Epithelial cell of proximal tubule (primary cell): ENCODE results near the gene RPIA. TPM values are rescaled to one million over a fixed set of nuclear protein-coding genes. Genes with fewer than 3 reads are reported as not detected.
A peak's percentile ranks its signal among the peaks of the same experiment; 100 is the strongest.

Source experiments
- DNase-seq: peaks from one replicate; pipeline ENCODE4 v3.0.0-alpha.2; 2011; ENCODE audit warnings: low read depth
- H3K4me3 ChIP-seq: 2 replicates; pipeline ENCODE4 v1.5.1; 2011; ENCODE audit warnings: low read depth, mild to moderate bottlenecking, low read length
- total RNA-seq: library from RNA; depleted of rRNA; stranded (reverse); fragments of >200 nt; gene quantifications from 2 replicates; pipeline ENCODE4 v1.2.3, GENCODE V29; 2015
- TF ChIP-seq, protein P1 (sequence below): conservative IDR thresholded peaks from 2 replicates; pipeline ENCODE4 v1.5.1; 2012; ENCODE audit warnings: low read depth, mild to moderate bottlenecking, low read length

RPIA gene
- total RNA-seq, 1 donor from 2014 or later, result 8.0 TPM

DNA sequence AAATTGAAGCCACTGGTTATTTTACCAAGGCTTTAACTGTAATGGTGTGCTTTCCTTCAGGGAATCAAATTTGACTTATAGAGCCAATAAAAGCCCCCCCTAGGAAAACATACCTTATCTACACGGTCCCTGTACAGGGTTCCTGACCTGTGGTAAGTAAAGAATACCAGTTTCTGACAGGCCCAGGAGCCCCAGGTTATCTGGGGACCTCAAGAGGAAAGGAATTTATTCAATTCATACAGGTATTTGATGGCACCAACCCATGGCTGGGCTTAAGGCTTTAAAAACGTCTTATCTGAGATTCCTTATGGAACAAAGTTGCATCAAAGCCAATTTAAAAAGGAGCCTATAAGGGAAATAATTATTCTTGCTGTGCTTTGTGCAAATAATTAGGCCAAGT, 7.0 kb upstream of the RPIA start:
- DNase-seq, result no peak
- no peak overlapping the region for H3K4me3 ChIP-seq
- TF ChIP-seq, protein P1, sequence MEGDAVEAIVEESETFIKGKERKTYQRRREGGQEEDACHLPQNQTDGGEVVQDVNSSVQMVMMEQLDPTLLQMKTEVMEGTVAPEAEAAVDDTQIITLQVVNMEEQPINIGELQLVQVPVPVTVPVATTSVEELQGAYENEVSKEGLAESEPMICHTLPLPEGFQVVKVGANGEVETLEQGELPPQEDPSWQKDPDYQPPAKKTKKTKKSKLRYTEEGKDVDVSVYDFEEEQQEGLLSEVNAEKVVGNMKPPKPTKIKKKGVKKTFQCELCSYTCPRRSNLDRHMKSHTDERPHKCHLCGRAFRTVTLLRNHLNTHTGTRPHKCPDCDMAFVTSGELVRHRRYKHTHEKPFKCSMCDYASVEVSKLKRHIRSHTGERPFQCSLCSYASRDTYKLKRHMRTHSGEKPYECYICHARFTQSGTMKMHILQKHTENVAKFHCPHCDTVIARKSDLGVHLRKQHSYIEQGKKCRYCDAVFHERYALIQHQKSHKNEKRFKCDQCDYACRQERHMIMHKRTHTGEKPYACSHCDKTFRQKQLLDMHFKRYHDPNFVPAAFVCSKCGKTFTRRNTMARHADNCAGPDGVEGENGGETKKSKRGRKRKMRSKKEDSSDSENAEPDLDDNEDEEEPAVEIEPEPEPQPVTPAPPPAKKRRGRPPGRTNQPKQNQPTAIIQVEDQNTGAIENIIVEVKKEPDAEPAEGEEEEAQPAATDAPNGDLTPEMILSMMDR, result no peak

DNA sequence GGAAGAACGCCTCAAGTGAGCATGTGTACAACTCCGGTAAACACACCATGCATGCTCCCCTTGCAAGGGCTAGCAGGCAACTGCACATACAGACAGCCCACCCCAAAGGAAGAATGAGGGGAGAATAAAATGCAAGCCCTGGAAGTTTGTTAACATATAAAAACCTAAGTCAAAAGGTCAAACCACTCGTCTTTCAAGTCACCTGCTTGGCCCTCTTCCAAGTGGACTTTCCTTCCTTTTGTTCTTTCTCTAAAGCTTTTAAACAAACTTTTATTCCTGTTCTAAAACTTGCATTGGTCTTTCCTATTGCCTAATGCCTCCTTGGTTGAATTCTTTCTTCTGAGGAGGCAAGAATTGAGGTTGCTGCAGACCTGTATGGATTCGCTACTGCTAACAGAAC, 5.2 kb upstream of the RPIA start:
- TF ChIP-seq, protein P1, result no peak
- DNase-seq, result no peak

GRCh38 chr2:88687384-88687783, 4.1 kb upstream of the RPIA start:
- no peak for DNase-seq
- TF ChIP-seq, protein P1, result no peak
- H3K4me3 ChIP-seq, result no peak overlapping the region

More for the DNA sequence above, 5.2 kb upstream of the RPIA start:
- no peak overlapping the region for H3K4me3 ChIP-seq

DNA sequence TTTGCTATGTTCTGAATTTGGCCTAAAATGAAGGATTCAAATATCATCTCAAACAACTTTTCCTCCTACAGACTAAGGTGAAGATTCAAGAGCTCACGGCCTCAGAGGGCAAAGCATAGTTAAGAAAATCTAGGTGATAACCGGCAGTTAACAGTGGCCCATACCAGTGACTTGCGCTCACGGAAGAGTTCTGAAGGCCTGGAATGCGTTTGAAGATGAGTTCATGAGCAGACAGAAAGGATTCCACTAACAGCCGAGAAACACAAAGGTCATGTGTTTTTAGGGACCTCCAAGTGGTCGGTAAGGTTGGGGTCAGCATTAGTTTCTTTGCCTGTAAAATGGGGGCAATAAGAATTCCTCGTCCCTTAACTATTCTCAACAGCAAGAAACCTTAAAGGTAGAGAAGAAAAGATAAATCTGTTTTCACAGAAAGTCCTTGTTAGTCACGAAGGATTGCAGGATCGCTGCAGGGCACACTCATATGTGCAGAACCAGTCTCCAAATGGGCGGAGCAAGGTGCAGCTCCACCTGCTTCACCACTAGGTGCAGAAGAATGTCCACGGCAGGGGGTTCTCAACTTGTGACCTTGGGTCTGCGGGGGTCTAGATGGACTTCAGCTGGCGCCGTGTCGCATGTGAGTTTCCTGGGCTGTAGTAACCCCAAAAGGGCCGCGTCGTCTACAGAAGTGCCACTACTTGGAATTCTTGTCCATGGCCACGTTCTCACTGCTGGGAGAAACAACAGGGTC, 708 bp upstream of the RPIA start:
- TF ChIP-seq, protein P1, result peak; percentile 34
- DNase-seq, result no peak
- peak overlapping the region; percentile 69 for H3K4me3 ChIP-seq

GRCh38 chr2:88692187-88692586, 714 bp downstream of the RPIA start:
- DNase-seq, result no peak
- peak overlapping the region; percentile 69 for H3K4me3 ChIP-seq
- TF ChIP-seq, protein P1, result no peak

DNA sequence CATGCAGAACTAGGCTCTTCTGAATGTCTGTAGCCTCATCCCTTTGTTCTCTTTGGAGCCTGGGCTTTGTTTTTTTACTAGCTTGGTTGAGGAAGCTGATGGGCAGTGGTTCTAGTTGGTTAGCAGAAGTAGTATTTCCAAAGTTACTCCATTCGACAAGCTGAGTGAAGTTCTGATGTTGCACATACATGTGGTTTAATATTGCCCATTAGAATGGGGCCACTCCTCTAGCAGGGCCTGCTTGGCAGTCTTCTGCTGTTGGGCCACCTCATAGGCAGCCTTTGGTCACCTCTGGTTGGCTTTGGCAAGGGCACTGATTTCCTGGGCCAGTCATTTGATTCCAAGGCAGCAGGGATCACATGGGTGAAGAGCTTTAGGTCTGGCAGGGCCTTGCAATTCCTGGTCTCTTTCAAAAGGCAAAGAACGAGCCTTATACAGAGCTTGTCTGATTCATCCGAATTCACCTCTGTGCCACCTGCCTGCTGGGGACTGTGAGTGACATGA, 2.5 kb downstream of the RPIA start:
- TF ChIP-seq, protein P1, result no peak
- no peak overlapping the region for H3K4me3 ChIP-seq
- DNase-seq, result no peak

GRCh38 chr2:88696611-88697010, 5.1 kb downstream of the RPIA start:
- no peak overlapping the region for H3K4me3 ChIP-seq
- no peak for DNase-seq
- TF ChIP-seq, protein P1, result no peak
